ENCODE results near the gene EYA2.
"Not testable (repeated sequence)": the region's sequence is repeated elsewhere in the genome, so short reads cannot be mapped to it uniquely, and the experiment has no call there.

The EYA2 gene

DNA sequence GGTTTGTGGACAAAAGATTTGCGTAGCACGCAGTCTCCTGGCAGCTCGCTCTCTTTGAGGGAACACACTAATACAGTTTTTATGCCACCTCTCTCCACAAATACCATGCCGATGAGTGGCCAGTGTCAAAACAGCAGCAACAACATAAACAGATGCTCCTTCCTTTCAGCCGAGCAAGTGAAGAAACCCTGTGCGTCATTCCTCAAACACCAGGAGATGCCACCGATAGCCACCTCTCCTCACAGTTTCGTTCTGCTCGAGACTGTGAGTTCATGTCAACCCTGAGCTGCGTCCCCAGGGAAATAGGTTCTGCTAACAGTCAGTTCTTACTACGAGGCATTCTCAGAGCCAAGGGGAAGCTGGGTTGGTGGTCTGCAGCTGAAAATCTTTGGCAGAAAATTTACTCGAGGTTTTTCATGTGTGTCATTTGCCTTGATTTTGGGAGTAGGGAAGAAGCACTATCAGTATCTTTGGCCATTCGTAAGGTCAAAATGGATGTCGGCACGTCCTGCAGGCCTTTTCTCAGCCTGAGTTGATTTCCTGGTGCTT is 59.9 kb downstream of the EYA2 start:
- H3K4me3 ChIP-seq (ENCODE audit: control insufficient read depth, low read depth, low read length): peak overlapping the region; percentile 12; the same call in 1 of the 2 replicates
- DNase-seq (ENCODE audit: low read depth): peak; percentile 99
- TF ChIP-seq CTCF (IDR thresholded peaks at IDR 0.05; ENCODE audit: control insufficient read depth, insufficient read depth, low read depth, low read length, missing control alignments): no peak

DNA sequence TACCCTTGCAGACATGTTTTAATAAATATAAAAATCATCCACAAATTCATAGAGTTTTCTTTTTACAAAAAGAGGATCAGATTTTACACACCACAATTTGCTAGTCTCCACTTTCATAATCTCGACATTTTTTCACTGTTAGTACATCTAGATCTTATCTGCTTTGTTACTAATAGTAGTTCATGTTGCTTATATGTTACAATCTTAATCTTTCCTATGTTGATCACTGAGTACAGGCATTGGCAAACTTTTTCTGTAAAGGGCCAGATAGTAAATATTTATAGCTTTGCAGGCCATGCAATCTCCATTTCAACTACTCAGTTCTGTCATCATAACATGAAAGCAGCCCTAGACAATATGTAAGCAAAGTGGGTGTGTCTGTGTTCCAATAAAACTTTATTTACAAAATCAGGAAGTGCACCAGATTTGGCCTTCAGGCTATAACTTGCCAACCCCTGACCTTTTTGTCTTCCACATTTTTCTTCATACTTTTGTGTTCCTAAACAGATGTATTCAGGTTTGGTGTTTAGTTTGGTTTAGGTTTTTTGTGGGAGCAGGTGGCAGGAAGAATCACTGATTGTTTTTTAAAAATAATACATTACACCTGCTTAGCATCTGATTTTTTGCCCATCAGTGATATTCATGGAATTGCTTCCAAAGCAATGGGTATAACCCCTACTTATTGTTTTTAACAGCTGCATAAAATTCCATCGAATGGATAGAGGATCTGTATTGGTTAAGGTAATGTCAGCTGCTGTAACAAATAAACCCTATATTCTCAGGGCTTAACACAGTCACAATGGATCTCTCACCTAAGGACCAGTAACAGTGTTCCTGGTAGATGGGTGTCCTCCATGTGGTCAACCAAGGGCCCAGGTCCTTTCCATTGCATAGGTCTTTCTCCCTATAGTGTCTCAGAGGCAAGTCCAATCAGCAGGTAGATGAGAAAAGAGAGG is 61.2 kb downstream of the EYA2 start:
- no peak for DNase-seq (ENCODE audit: low read depth)
- no peak overlapping the region for H3K4me3 ChIP-seq (ENCODE audit: control insufficient read depth, low read depth, low read length)
- no peak for TF ChIP-seq CTCF (IDR thresholded peaks at IDR 0.05; ENCODE audit: control insufficient read depth, insufficient read depth, low read depth, low read length, missing control alignments)

DNA sequence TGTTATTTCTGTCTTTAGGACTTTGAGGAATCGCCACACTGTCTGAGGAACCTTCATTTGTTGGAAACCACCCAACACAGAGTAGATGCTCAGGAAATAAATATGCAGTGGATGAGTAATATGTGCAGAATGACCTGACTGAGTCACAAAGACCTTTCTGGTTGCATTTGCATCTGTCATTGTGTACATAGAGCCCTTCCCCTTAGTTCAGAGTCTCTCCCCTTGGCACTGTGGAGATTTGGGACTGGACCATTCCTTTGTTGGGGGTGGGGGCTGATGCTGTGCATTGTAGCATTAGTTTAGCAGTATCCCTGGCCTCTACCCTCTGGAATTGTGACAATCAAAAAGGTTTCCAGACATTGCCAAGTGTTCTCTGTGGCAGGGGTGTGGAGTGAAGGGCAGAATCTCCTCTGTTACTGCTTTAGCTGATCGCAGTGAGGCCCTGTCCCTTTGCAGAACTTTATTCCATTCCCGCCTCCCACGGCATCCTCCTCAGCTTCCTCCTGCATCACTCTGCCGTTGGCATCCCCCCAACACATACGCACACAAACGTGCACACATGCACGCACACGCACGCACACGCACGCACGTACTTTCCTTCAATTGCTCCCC is 64.5 kb downstream of the EYA2 start:
- peak; percentile 75 for DNase-seq (ENCODE audit: low read depth)
- TF ChIP-seq CTCF (IDR thresholded peaks at IDR 0.05; ENCODE audit: control insufficient read depth, insufficient read depth, low read depth, low read length, missing control alignments): no peak
- H3K4me3 ChIP-seq (ENCODE audit: control insufficient read depth, low read depth, low read length): no peak overlapping the region

- no peak for TF ChIP-seq CTCF (IDR thresholded peaks at IDR 0.05; ENCODE audit: control insufficient read depth, insufficient read depth, low read depth, low read length, missing control alignments)
- no peak overlapping the region for H3K4me3 ChIP-seq (ENCODE audit: control insufficient read depth, low read depth, low read length)
- DNase-seq (ENCODE audit: low read depth): no peak
Observed at GRCh38 chr20:46959821-46960220, 65.2 kb downstream of the EYA2 start.

DNA sequence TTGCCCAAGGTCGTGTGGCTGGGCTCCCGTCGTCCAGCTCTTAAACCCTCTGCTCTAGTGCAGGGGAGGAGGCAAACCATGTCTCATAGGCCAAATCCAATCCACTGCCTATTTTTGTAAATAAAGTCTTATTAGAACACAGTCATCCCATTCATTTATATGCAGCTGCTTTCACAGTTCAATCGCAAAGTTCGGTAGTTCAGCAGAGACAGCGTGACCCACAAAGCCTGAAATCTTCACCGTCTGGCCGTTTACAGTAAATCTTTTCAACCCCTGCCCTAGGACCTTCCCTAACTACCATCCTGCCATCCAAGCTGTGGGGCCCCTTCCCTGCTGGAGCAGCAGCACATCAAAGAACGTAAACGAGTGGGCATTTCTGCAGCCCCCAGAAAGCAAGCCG is 65.9 kb downstream of the EYA2 start:
- TF ChIP-seq CTCF (IDR thresholded peaks at IDR 0.05; ENCODE audit: control insufficient read depth, insufficient read depth, low read depth, low read length, missing control alignments): no peak
- no peak for DNase-seq (ENCODE audit: low read depth)
- H3K4me3 ChIP-seq (ENCODE audit: control insufficient read depth, low read depth, low read length): no peak overlapping the region

- DNase-seq (ENCODE audit: low read depth); H3K4me3 ChIP-seq (ENCODE audit: control insufficient read depth, low read depth, low read length): not testable (repeated sequence)
Observed at GRCh38 chr20:46961968-46962367, 67.3 kb downstream of the EYA2 start.
